Measurements from ENCODE around the gene DOK5. TPM values are rescaled to one million over a fixed set of nuclear protein-coding genes. Genes with fewer than 3 reads are reported as not detected.

The DOK5 gene
- total RNA-seq, 3 donors from 2014 or later (not counting 1 experiment from before 2014, with no cell fraction given): not detected

- ATAC-seq (no peak), DNase-seq (no peak)
- H3K27ac Mint-ChIP-seq: no peak overlapping the region
- no peaks in the 10 kb centered on the region for H3K4me1 Mint-ChIP-seq
- peaks cover 0 to 7% of the 10 kb centered on the region in 2 donors for H3K27me3 Mint-ChIP-seq (ENCODE audit: low read depth in 2 of 2)
- WGBS (ENCODE audit: insufficient coverage): 90% methylated on average over 2 of the region's 3 CpGs
- Histone ChIP-seq H3K4me1 (ENCODE audit: control insufficient read depth, insufficient read depth, low read length) (no peaks in the 10 kb centered on the region), H3K9me3 (ENCODE audit: control insufficient read depth, insufficient read depth, low read length) (no peaks in the 10 kb centered on the region), H3K27ac (ENCODE audit: low read length) (no peak overlapping the region), H3K36me3 (ENCODE audit: control insufficient read depth, insufficient read depth, low read length) (no peaks in the 10 kb centered on the region), H3K27me3 (ENCODE audit: control insufficient read depth, insufficient read depth, low read length) (no peaks in the 10 kb centered on the region), H3K4me3 (ENCODE audit: low read length) (no peak overlapping the region)
- no peak for TF ChIP-seq CTCF (IDR thresholded peaks at IDR 0.05)
- H3K4me3 Mint-ChIP-seq: no peak overlapping the region
- intact Hi-C loops (cut with micrococcal nuclease): no loop called here
- peaks cover 0 to 2% of the 10 kb centered on the region in 2 donors for H3K9me3 Mint-ChIP-seq
- H3K36me3 Mint-ChIP-seq: no peaks in the 10 kb centered on the region
These were observed 84.5 kb downstream of the DOK5 start for GRCh38 chr20:54559890-54560289.

GRCh38 chr20:54560357-54560756 is 85.0 kb downstream of the DOK5 start:
- Histone ChIP-seq H3K4me3 (ENCODE audit: low read length) (no peak overlapping the region), H3K36me3 (ENCODE audit: control insufficient read depth, insufficient read depth, low read length) (no peaks in the 10 kb centered on the region), H3K9me3 (ENCODE audit: control insufficient read depth, insufficient read depth, low read length) (no peaks in the 10 kb centered on the region), H3K27ac (ENCODE audit: low read length) (no peak overlapping the region), H3K4me1 (ENCODE audit: control insufficient read depth, insufficient read depth, low read length) (no peaks in the 10 kb centered on the region), H3K27me3 (ENCODE audit: control insufficient read depth, insufficient read depth, low read length) (no peaks in the 10 kb centered on the region)
- 88% methylated on average over 4 of the region's 4 CpGs for WGBS (ENCODE audit: insufficient coverage)
- intact Hi-C loops (cut with micrococcal nuclease): no loop called here
- TF ChIP-seq CTCF (IDR thresholded peaks at IDR 0.05): no peak
- Mint-ChIP-seq H3K4me3 (no peak overlapping the region), H3K9me3 (peaks cover 0 to 2% of the 10 kb centered on the region in 2 donors), H3K4me1 (no peaks in the 10 kb centered on the region), H3K36me3 (no peaks in the 10 kb centered on the region), H3K27ac (no peak overlapping the region), H3K27me3 (ENCODE audit: low read depth in 2 of 2) (peaks cover 0 to 8% of the 10 kb centered on the region in 2 donors)
- ATAC-seq: no peak
- no peak for DNase-seq

- H3K27me3 Mint-ChIP-seq (ENCODE audit: low read depth in 2 of 2): peaks cover 0 to 6% of the 10 kb centered on the region in 2 donors
- H3K9me3 ChIP-seq (ENCODE audit: control insufficient read depth, insufficient read depth, low read length): no peaks in the 10 kb centered on the region
- TF ChIP-seq CTCF (IDR thresholded peaks at IDR 0.05): no peak
- H3K27me3 ChIP-seq (ENCODE audit: control insufficient read depth, insufficient read depth, low read length): no peaks in the 10 kb centered on the region
- no peak overlapping the region for H3K27ac Mint-ChIP-seq
- DNase-seq (no peak), ATAC-seq (no peak)
- intact Hi-C loops (cut with micrococcal nuclease): no loop called here
- H3K27ac ChIP-seq (ENCODE audit: low read length): no peak overlapping the region
- H3K4me3 Mint-ChIP-seq: no peak overlapping the region
- no peaks in the 10 kb centered on the region for H3K4me1 ChIP-seq (ENCODE audit: control insufficient read depth, insufficient read depth, low read length)
- WGBS (ENCODE audit: insufficient coverage): no CpG with 5 or more reads among the region's 1 CpG
- H3K9me3 Mint-ChIP-seq: no peaks in the 10 kb centered on the region
- no peak overlapping the region for H3K4me3 ChIP-seq (ENCODE audit: low read length)
- H3K36me3 Mint-ChIP-seq: no peaks in the 10 kb centered on the region
- H3K36me3 ChIP-seq (ENCODE audit: control insufficient read depth, insufficient read depth, low read length): no peaks in the 10 kb centered on the region
- H3K4me1 Mint-ChIP-seq: no peaks in the 10 kb centered on the region
These were observed 89.9 kb downstream of the DOK5 start for GRCh38 chr20:54565255-54565654.

- Histone ChIP-seq H3K4me3 (ENCODE audit: low read length) (no peak overlapping the region), H3K36me3 (ENCODE audit: control insufficient read depth, insufficient read depth, low read length) (no peaks in the 10 kb centered on the region), H3K27ac (ENCODE audit: low read length) (no peak overlapping the region), H3K4me1 (ENCODE audit: control insufficient read depth, insufficient read depth, low read length) (no peaks in the 10 kb centered on the region), H3K27me3 (ENCODE audit: control insufficient read depth, insufficient read depth, low read length) (no peaks in the 10 kb centered on the region), H3K9me3 (ENCODE audit: control insufficient read depth, insufficient read depth, low read length) (no peaks in the 10 kb centered on the region)
- DNase-seq (no peak), ATAC-seq (no peak)
- Mint-ChIP-seq H3K9me3 (no peaks in the 10 kb centered on the region), H3K27me3 (ENCODE audit: low read depth in 2 of 2) (peaks cover 0 to 6% of the 10 kb centered on the region in 2 donors), H3K27ac (no peak overlapping the region), H3K4me3 (no peak overlapping the region), H3K4me1 (no peaks in the 10 kb centered on the region), H3K36me3 (no peaks in the 10 kb centered on the region)
- no peak for TF ChIP-seq CTCF (IDR thresholded peaks at IDR 0.05)
- WGBS (ENCODE audit: insufficient coverage): 95% methylated on average over 2 of the region's 5 CpGs
- intact Hi-C loops (cut with micrococcal nuclease): no loop called here
These were observed 90.8 kb downstream of the DOK5 start for GRCh38 chr20:54566031-54566688.
